ENCODE results near the gene TERB1.

DNA sequence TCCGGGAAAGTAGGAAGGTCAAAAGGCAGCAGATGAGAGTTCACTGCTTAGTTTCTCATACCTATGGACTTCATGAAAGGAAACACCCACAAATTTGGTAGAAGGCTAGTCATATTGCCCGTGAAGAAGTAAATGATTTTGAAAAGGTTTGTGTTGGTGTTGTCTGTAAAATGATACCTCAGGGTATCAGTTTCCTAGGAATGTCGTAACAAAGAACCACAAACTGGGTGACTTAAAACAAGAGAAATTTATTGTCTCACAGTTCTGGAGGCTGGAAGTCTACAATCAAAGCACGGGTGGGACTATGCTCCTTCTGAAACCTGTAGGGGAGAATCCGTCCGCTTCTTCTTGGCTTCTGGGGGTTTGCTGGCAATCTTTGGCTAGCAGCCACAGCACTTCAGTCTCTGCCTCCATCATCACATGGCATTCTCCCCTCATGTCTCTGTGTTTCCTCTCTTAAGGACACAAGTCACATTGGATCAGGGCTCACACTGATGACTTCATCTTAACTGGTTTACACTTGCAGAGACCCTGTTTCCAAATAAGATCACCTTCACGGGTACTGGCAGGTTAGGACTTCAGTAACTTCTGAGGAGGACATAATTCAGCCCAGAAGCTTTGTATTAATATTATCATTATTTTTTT, 31.4 kb upstream of the TERB1 start:
- TF ChIP-seq POLR2A (IDR thresholded peaks at IDR 0.05), result no peak
- TF ChIP-seq, protein P1, sequence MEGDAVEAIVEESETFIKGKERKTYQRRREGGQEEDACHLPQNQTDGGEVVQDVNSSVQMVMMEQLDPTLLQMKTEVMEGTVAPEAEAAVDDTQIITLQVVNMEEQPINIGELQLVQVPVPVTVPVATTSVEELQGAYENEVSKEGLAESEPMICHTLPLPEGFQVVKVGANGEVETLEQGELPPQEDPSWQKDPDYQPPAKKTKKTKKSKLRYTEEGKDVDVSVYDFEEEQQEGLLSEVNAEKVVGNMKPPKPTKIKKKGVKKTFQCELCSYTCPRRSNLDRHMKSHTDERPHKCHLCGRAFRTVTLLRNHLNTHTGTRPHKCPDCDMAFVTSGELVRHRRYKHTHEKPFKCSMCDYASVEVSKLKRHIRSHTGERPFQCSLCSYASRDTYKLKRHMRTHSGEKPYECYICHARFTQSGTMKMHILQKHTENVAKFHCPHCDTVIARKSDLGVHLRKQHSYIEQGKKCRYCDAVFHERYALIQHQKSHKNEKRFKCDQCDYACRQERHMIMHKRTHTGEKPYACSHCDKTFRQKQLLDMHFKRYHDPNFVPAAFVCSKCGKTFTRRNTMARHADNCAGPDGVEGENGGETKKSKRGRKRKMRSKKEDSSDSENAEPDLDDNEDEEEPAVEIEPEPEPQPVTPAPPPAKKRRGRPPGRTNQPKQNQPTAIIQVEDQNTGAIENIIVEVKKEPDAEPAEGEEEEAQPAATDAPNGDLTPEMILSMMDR (IDR thresholded peaks at IDR 0.05), result no peak
